BLaER1 treated with 17β-estradiol and CSF1 and Interleukin-3, amounts not matched to agents 10 nM and 100 nM (cell line): ENCODE results near the gene ZMIZ1.
A peak's percentile ranks its signal among the peaks of the same experiment; 100 is the strongest.

Source experiments
- H3K27ac ChIP-seq, 11 experiments: shearing (Covaris generic); formaldehyde crosslinking; 2 replicates each; pipeline ENCODE4 v1.8.1; 2022
- H3K27me3 ChIP-seq, 11 experiments: shearing (Covaris generic); formaldehyde crosslinking; 2 replicates each; pipeline ENCODE4 v1.8.1; 2022
- H3K36me3 ChIP-seq, 11 experiments: shearing (Covaris generic); formaldehyde crosslinking; 2 replicates each; pipeline ENCODE4 v1.8.1; 2022
- H3K4me1 ChIP-seq, 10 experiments: shearing (Covaris generic); formaldehyde crosslinking; 2 replicates each; pipeline ENCODE4 v1.8.1; 2022
- H3K4me2 ChIP-seq, 11 experiments: shearing (Covaris generic); formaldehyde crosslinking; 2 replicates each; pipeline ENCODE4 v1.8.1; 2022
- H3K4me3 ChIP-seq, 10 experiments: shearing (Covaris generic); formaldehyde crosslinking; 2 replicates each; pipeline ENCODE4 v1.8.1; 2022
- H3K9ac ChIP-seq, 11 experiments: shearing (Covaris generic); formaldehyde crosslinking; 2 replicates each; pipeline ENCODE4 v1.8.1; 2022
- H3K9me3 ChIP-seq, 11 experiments: shearing (Covaris generic); formaldehyde crosslinking; replicated peaks in 1 of 11; 2 replicates each; pipeline ENCODE4 v1.8.1; 2022
- H4K20me1 ChIP-seq, 11 experiments: shearing (Covaris generic); formaldehyde crosslinking; 2 replicates each; pipeline ENCODE4 v1.8.1; 2022
- Cebpa-rat ChIP-seq, 11 experiments: shearing (Covaris generic); IDR thresholded peaks; 2 replicates each; pipeline ENCODE4 v1.8.1; 2022

Gene ZMIZ1

GRCh38 chr10:79023240-79024162 lies 45.3 kb upstream of the ZMIZ1 start:
- H3K4me1 ChIP-seq: peaks cover 0 to 19% (median 15%) of the 10 kb centered on the region in 10 experiments; a peak in 15 of 20 replicates
- TF ChIP-seq Cebpa-rat (IDR thresholded peaks at IDR 0.05): no peak
- no peak overlapping the region for H3K27ac ChIP-seq
- H3K4me2 ChIP-seq: peak overlapping the region in 9 of 11 experiments; percentile 5 to 54 (median 37); a peak in 14 of 22 replicates
- H3K9ac ChIP-seq: no peak overlapping the region
- H3K27me3 ChIP-seq: no peaks in the 10 kb centered on the region
- no peak overlapping the region for H3K4me3 ChIP-seq
- H4K20me1 ChIP-seq: no peaks in the 10 kb centered on the region; a peak in 1 of 22 replicates
- H3K9me3 ChIP-seq: no peaks in the 10 kb centered on the region
- H3K36me3 ChIP-seq: no peaks in the 10 kb centered on the region

- Histone ChIP-seq H3K4me2 (no peak overlapping the region), H3K27ac (no peak overlapping the region), H3K9me3 (no peaks in the 10 kb centered on the region), H3K4me3 (no peak overlapping the region), H3K9ac (no peak overlapping the region), H3K4me1 (peaks cover 0 to 19% (median 15%) of the 10 kb centered on the region in 10 experiments; a peak in 15 of 20 replicates), H4K20me1 (no peaks in the 10 kb centered on the region; a peak in 1 of 22 replicates), H3K27me3 (no peaks in the 10 kb centered on the region), H3K36me3 (no peaks in the 10 kb centered on the region)
- no peak for TF ChIP-seq Cebpa-rat (IDR thresholded peaks at IDR 0.05)
Observed at GRCh38 chr10:79024296-79024695, 44.5 kb upstream of the ZMIZ1 start.

DNA sequence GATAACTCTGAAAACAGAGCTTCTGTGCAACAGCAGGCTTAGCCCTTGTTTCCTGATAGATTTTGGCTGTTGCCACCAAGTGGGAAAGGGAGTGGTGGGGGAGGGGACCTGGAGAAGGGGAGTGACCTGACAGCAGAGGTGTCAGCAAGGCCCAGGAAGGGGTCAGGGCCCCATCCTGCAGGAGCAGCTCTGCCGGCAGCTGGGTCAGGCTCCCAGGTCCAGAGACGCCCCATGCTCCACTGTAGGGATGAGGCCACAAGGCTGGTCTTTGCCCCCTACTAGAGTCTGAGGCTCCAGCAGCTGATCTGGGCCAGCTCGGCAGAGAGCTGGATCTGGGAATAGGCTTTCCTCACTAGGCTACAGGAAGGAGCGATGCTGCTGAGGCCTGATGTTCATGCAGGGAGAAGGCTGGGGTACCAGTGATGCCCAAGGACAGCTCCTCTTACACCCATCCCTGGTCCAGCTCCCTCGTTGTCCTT lies 44.0 kb upstream of the ZMIZ1 start:
- Histone ChIP-seq H3K36me3 (no peaks in the 10 kb centered on the region), H3K9me3 (no peaks in the 10 kb centered on the region), H3K27ac (no peak overlapping the region), H3K4me1 (peaks cover 0 to 19% (median 15%) of the 10 kb centered on the region in 10 experiments; a peak in 15 of 20 replicates), H3K4me2 (no peak overlapping the region), H4K20me1 (no peaks in the 10 kb centered on the region; a peak in 1 of 22 replicates), H3K27me3 (no peaks in the 10 kb centered on the region), H3K9ac (no peak overlapping the region), H3K4me3 (no peak overlapping the region)
- no peak for TF ChIP-seq Cebpa-rat (IDR thresholded peaks at IDR 0.05)

- Histone ChIP-seq H3K36me3 (no peaks in the 10 kb centered on the region), H3K27me3 (no peaks in the 10 kb centered on the region), H3K4me1 (peaks cover 0 to 19% (median 15%) of the 10 kb centered on the region in 10 experiments; a peak in 15 of 20 replicates), H4K20me1 (no peaks in the 10 kb centered on the region; a peak in 1 of 22 replicates), H3K4me3 (no peak overlapping the region), H3K9ac (no peak overlapping the region), H3K4me2 (no peak overlapping the region; a peak in 1 of 22 replicates), H3K9me3 (no peaks in the 10 kb centered on the region), H3K27ac (no peak overlapping the region)
- TF ChIP-seq Cebpa-rat (IDR thresholded peaks at IDR 0.05): no peak
Observed at GRCh38 chr10:79025199-79025832, 43.5 kb upstream of the ZMIZ1 start.

GRCh38 chr10:79026341-79026761 lies 42.4 kb upstream of the ZMIZ1 start:
- Histone ChIP-seq H3K9me3 (no peaks in the 10 kb centered on the region), H4K20me1 (no peaks in the 10 kb centered on the region; a peak in 1 of 22 replicates)

GRCh38 chr10:79026806-79027146 lies 42.0 kb upstream of the ZMIZ1 start:
- H3K9me3 ChIP-seq: no peaks in the 10 kb centered on the region
- H3K4me1 ChIP-seq: peaks cover 0 to 19% (median 15%) of the 10 kb centered on the region in 10 experiments; a peak in 15 of 20 replicates
- H3K27ac ChIP-seq: no peak overlapping the region
- H3K4me2 ChIP-seq: no peak overlapping the region
- H3K4me3 ChIP-seq: no peak overlapping the region
- H4K20me1 ChIP-seq: no peaks in the 10 kb centered on the region; a peak in 1 of 22 replicates
- no peaks in the 10 kb centered on the region for H3K36me3 ChIP-seq
- H3K9ac ChIP-seq: no peak overlapping the region
- H3K27me3 ChIP-seq: no peaks in the 10 kb centered on the region
- no peak for TF ChIP-seq Cebpa-rat (IDR thresholded peaks at IDR 0.05)

More at GRCh38 chr10:79026341-79026761, 42.4 kb upstream of the ZMIZ1 start:
- no peak for TF ChIP-seq Cebpa-rat (IDR thresholded peaks at IDR 0.05)
- Histone ChIP-seq H3K36me3 (no peaks in the 10 kb centered on the region), H3K27me3 (no peaks in the 10 kb centered on the region), H3K4me2 (no peak overlapping the region), H3K9ac (no peak overlapping the region), H3K27ac (no peak overlapping the region), H3K4me1 (peaks cover 0 to 19% (median 15%) of the 10 kb centered on the region in 10 experiments; a peak in 15 of 20 replicates), H3K4me3 (no peak overlapping the region)

- Histone ChIP-seq H3K4me2 (peak overlapping the region in 5 of 11 experiments; percentile 9 to 45 (median 26); a peak in 5 of 22 replicates), H3K4me3 (no peak overlapping the region), H3K4me1 (peaks cover 0 to 19% (median 15%) of the 10 kb centered on the region in 10 experiments; a peak in 15 of 20 replicates), H3K27ac (no peak overlapping the region), H3K9me3 (no peaks in the 10 kb centered on the region), H3K9ac (no peak overlapping the region), H3K36me3 (no peaks in the 10 kb centered on the region), H4K20me1 (no peaks in the 10 kb centered on the region; a peak in 1 of 22 replicates), H3K27me3 (no peaks in the 10 kb centered on the region)
- TF ChIP-seq Cebpa-rat (IDR thresholded peaks at IDR 0.05): no peak
Observed at GRCh38 chr10:79027147-79028055, 41.4 kb upstream of the ZMIZ1 start.

GRCh38 chr10:79028056-79028430 lies 40.7 kb upstream of the ZMIZ1 start:
- Histone ChIP-seq H4K20me1 (no peaks in the 10 kb centered on the region; a peak in 1 of 22 replicates), H3K9ac (no peak overlapping the region), H3K4me3 (no peak overlapping the region), H3K4me2 (peak overlapping the region in 2 of 11 experiments; percentile 30 to 45; a peak in 1 of 22 replicates), H3K27ac (no peak overlapping the region), H3K36me3 (no peaks in the 10 kb centered on the region), H3K4me1 (peaks cover 0 to 18% (median 14%) of the 10 kb centered on the region in 10 experiments; a peak in 15 of 20 replicates), H3K9me3 (no peaks in the 10 kb centered on the region), H3K27me3 (no peaks in the 10 kb centered on the region)
- TF ChIP-seq Cebpa-rat (IDR thresholded peaks at IDR 0.05): no peak
